GM23338 (cell line): Measurements from ENCODE around the gene MYO9A.
"Not testable (repeated sequence)": the region's sequence is repeated elsewhere in the genome, so short reads cannot be mapped to it uniquely, and the experiment has no call there.

Experiments
- CREB1 ChIP-seq: fragments of 250-450 bp; sonication (Bioruptor Pico); IDR thresholded peaks from 2 replicates; pipeline ENCODE4 v1.5.0; 2020; ENCODE audit warnings: low read depth, mild to moderate bottlenecking, moderate library complexity
- CTCF ChIP-seq, 2 experiments: fragments of 200-600 bp in 1 of 2; sonication (generic) in 1 of 2; conservative IDR thresholded peaks; 2 replicates each; pipeline versions ENCODE4 v1.5.1 to v1.6.1; 2016 to 2017; ENCODE audit warnings: antibody characterized with exemption in 2 of 2, low read depth in 2 of 2, mild to moderate bottlenecking in 2 of 2, moderate library complexity in 1 of 2
- EZH2 ChIP-seq: fragments of 200-600 bp; sonication (generic); IDR thresholded peaks from one replicate; pipeline ENCODE4 v1.8.0; 2017; ENCODE audit warnings: antibody characterized with exemption, mild to moderate bottlenecking, low read depth; ENCODE audit not compliant: unreplicated experiment
- EZH2phosphoT487 ChIP-seq: fragments of 200-600 bp; sonication (generic); IDR thresholded peaks from one replicate; pipeline ENCODE4 v1.8.1; 2018; ENCODE audit warnings: antibody characterized with exemption; ENCODE audit not compliant: unreplicated experiment

- TF ChIP-seq CREB1; CTCF (conservative IDR thresholded peaks at IDR 0.05; ENCODE audit: low read depth in 2 of 2); EZH2; EZH2phosphoT487: not testable (repeated sequence)
These were observed 119.2 kb downstream of the MYO9A start for GRCh38 chr15:71998717-71999116.
